GM13977 (cell line): ENCODE measurements around the gene USP12.

Experiments
- DNase-seq: peaks from one replicate; pipeline ENCODE4 v3.0.0; 2012; ENCODE audit warnings: low spot score
- CTCF ChIP-seq: IDR thresholded peaks from 2 replicates; pipeline ENCODE4 v1.5.1; 2012; ENCODE audit warnings: mild to moderate bottlenecking, control low read depth; ENCODE audit not compliant: insufficient read depth; ENCODE audit errors: extremely low read depth, missing control alignments
- in situ Hi-C: fragments of 300-500 bp; cut with MboI; formaldehyde crosslinking; loops from one replicate; pipeline ENCODE4 v1.12.0; 2022; ENCODE audit warnings: low sequenced_read_pairs, low pct_unique_long_range_greater_than_20kb, mixed read lengths, inconsistent platforms; ENCODE audit not compliant: unreplicated experiment

Gene USP12

DNA sequence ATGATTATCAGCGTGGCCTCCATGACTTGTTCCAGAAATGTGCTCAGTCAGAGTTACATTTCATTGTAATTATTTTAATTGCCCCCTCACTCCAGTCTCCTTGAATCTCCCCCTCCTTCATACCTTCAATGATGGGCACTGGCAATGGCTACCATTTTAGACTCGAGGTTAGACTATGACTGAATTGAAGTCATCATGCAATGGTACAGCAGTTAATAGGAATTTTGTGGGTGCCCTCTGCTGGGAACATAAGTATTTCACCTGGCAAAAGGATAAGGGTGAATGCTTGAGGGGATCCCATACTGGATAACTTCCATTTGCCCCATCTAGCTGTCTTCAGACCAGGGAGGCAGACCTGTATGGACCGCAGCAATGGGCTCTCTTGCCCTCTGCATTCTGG lies 32.2 kb upstream of the USP12 start:
- in situ Hi-C loops, result no loop called here
- no peak for DNase-seq

GRCh38 chr13:27203186-27203585 lies 31.6 kb upstream of the USP12 start:
- in situ Hi-C loops, result no loop called here
- DNase-seq, result no peak
- TF ChIP-seq CTCF, result no peak

More for the DNA sequence above, 32.2 kb upstream of the USP12 start:
- TF ChIP-seq CTCF, result no peak

DNA sequence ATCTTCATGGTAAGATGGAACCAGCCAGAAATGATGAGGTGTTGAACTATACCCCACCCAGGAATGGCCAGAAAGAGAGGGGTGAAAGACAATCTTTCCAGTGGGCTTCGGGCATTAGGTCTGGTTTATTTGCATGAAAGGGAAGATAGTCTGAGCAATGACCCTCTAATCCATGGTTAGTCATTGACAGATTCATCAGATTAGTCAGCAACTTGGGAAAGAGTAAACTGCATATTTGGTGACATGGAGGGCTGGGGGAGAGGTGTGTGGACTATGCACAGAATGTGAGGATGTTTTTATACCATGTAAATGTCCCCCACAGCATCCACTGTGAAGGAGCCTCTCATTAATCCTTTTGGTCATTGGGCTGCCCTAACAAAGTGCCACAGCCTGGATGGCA lies 30.1 kb upstream of the USP12 start:
- no peak for DNase-seq
- in situ Hi-C loops, result no loop called here
- TF ChIP-seq CTCF, result no peak

- no peak for DNase-seq
- in situ Hi-C loops, result no loop called here
- TF ChIP-seq CTCF, result no peak
Measured at GRCh38 chr13:27200413-27201070, 28.9 kb upstream of the USP12 start.

DNA sequence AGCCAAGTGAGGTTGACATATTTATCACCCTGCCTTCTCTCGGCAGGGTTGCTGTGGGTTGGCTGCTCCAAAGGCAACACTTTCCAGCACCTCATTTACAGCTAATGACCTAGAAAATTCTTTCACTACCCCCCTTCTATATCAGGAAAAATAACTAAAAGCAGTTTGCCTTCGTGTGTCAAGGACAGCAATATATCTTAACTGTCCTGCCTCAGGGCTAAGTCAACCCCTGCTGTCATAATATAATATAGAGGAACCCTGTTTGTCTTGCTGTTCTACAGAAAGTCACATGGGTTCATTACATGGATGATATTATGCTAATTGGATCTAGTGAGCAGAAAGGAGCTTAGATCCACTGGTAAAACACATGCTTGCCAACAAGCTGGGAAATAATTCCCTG lies 28.1 kb upstream of the USP12 start:
- TF ChIP-seq CTCF, result no peak
- in situ Hi-C loops, result no loop called here
- DNase-seq, result no peak

DNA sequence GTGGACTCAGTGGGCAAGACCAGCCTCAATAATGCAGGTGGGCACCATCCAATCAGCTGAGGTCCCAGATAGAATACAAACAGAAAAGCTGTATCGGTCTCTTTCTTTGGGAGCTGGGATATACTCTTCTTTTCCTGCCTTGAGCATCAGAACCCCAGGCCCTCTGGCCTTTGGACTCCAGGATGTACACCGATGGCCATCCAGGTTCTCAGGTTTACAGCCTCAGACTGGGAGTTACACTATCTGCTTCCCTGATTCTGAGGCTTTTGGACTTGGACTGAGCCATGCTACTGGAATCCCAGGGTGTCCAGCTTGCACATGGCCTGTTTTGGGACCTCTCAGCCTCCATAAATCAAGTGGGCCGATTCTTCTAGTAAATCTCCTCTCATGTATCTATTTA lies 27.6 kb upstream of the USP12 start:
- in situ Hi-C loops, result no loop called here
- no peak for DNase-seq
- no peak for TF ChIP-seq CTCF
